Large intestine (tissue), 3 donors: Measurements from ENCODE around the gene GINM1. TPM values are rescaled to one million over a fixed set of nuclear protein-coding genes. Genes with fewer than 3 reads are reported as not detected.
A peak's percentile ranks its signal among the peaks of the same experiment; 100 is the strongest.

Source experiments
- DNase-seq, 2 donors: peaks; one replicate each; pipeline versions ENCODE4 v3.0.0 to v3.0.0-alpha.2; 2013
- H3K27ac ChIP-seq: one replicate; pipeline ENCODE4 v1.5.1; 2013; ENCODE audit warnings: low read length
- H3K27me3 ChIP-seq: 2 replicates; pipeline ENCODE4 v1.6.1; 2013; ENCODE audit warnings: low read length; ENCODE audit not compliant: control insufficient read depth, insufficient read depth
- H3K36me3 ChIP-seq: 2 replicates; pipeline ENCODE4 v1.6.1; 2013; ENCODE audit warnings: low read length; ENCODE audit not compliant: control insufficient read depth, insufficient read depth
- H3K4me1 ChIP-seq: one replicate; pipeline ENCODE4 v1.6.1; 2013; ENCODE audit warnings: low read length; ENCODE audit not compliant: control insufficient read depth, insufficient read depth
- H3K4me3 ChIP-seq: one replicate; pipeline ENCODE4 v1.5.1; 2013; ENCODE audit warnings: low read length
- H3K9me3 ChIP-seq: one replicate; pipeline ENCODE4 v1.6.1; 2013; ENCODE audit warnings: mild to moderate bottlenecking, low read depth, low read length, moderate library complexity; ENCODE audit not compliant: control insufficient read depth
- WGBS: methylation state at CpG from one replicate; pipeline ENCODE4 v1.1.5; 2013; ENCODE audit warnings: low lambda C conversion rate; ENCODE audit not compliant: insufficient coverage; 5-methylcytosine and 5-hydroxymethylcytosine counted together
- polyA plus RNA-seq: library from polyadenylated mRNA; unstranded; fragments of 120-200 nt; gene quantifications from one replicate; pipeline ENCODE4 v1.2.1, GENCODE V29; 2013

GINM1 gene
- polyA plus RNA-seq, 1 donor = 36.1 TPM

DNA sequence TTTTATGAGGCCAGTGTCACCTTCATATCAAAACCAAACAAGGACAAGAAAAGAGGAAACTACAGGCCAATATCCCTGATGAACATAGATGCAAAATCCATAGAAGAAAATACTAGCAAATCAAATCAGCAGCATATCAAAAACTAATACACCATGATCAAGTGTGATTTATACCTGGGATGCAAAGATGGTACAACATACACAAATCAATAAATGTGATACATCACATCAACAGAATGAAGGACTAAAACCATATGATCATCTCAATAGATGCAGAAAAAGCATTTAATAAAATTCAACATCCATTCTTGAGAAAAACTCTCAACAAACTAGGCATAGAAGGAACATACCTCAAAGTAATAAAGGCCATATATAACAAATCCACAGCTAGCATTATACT, 8.1 kb upstream of the GINM1 start:
- DNase-seq = no peak
- Histone ChIP-seq H3K36me3 (no peaks in the 10 kb centered on the region), H3K27ac (no peak overlapping the region), H3K9me3 (no peaks in the 10 kb centered on the region), H3K4me1 (no peaks in the 10 kb centered on the region), H3K4me3 (no peak overlapping the region), H3K27me3 (peaks cover 11% of the 10 kb centered on the region)

DNA sequence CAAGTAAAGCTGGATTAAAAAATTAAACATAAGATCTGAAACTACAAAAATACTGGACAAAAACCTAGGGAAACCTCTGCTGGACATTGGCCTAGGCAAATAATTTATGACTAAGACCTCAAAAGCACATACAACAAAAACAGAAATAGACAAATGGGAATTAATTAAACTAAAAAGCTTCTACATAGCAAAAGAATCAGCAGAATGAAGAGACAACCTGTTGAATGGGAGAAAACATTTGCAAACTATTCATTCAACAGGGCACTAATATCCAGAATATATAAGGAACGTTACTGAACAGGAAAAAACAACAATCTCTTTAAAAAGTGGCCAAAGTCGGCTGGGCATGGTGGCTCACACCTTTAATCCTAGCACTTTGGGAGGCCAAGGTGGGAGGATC, 6.8 kb upstream of the GINM1 start:
- Histone ChIP-seq H3K4me1 (no peaks in the 10 kb centered on the region), H3K9me3 (no peaks in the 10 kb centered on the region), H3K27ac (no peak overlapping the region), H3K36me3 (no peaks in the 10 kb centered on the region), H3K4me3 (no peak overlapping the region), H3K27me3 (peaks cover 19% of the 10 kb centered on the region)
- no peak for DNase-seq
- WGBS = no CpG with 5 or more reads among the region's 2 CpGs

DNA sequence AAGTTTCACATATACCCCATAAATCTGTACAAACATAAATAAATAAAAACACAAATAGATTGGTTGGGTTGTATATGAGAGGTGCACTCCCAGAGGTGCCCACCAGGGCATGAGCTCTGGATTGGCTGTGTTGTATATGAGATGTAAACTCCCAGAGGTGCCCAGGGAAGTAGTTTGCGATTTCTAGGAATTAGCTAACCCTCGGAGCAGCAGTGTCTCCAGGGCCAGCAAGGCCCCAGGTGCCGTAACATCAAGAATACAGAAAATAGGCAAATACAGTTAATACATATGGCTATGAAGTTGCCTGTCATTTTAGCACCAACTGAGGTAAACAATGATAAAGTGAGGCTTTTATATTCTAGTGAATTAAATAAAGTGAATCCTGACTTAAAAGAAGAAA, 5.4 kb upstream of the GINM1 start:
- Histone ChIP-seq H3K9me3 (no peaks in the 10 kb centered on the region), H3K4me1 (no peaks in the 10 kb centered on the region), H3K27me3 (peaks cover 19% of the 10 kb centered on the region), H3K4me3 (no peak overlapping the region), H3K36me3 (no peaks in the 10 kb centered on the region), H3K27ac (no peak overlapping the region)
- DNase-seq = no peak
- WGBS = no CpG with 5 or more reads among the region's 3 CpGs

DNA sequence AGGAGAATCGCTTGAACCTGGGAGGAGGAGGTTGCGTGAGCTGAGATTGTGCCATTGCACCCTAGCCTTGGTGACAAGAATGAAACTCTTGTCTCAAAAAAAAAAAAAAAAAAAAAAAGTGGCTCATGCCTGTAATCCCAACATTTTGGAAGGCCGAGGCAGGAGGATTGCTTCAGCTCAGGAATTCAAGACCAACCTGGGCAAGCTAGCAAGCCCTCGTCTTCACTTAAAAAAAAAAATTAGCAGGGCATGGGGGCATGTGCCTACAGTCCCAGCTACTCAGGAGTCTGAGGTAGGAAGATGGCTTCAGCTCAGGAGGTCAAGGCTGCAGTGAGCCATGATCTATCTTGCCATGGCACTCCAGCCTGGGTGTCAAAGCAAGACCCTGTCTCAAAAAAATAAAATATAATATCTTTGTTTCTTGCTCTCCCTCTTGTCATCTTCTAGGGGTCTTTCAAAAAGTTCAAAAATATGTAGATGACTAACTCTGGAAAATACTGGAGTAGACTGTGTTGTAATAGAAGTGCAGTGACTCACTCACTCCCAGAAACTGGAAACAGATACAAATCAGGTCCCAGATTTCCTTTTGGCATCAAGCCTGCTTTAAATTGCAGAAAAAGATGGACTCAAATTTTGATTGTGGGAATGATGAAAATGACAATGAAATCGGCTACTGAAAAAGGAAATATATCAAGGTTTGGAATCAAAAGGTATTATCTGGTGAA, 2.8 kb upstream of the GINM1 start:
- Histone ChIP-seq H3K9me3 (peaks cover 3% of the 10 kb centered on the region), H3K27me3 (peaks cover 12% of the 10 kb centered on the region), H3K4me3 (no peak overlapping the region), H3K36me3 (no peaks in the 10 kb centered on the region), H3K4me1 (no peaks in the 10 kb centered on the region), H3K27ac (no peak overlapping the region)
- DNase-seq = no peak
- 100% methylated on average over 1 of the region's 5 CpGs for WGBS

DNA sequence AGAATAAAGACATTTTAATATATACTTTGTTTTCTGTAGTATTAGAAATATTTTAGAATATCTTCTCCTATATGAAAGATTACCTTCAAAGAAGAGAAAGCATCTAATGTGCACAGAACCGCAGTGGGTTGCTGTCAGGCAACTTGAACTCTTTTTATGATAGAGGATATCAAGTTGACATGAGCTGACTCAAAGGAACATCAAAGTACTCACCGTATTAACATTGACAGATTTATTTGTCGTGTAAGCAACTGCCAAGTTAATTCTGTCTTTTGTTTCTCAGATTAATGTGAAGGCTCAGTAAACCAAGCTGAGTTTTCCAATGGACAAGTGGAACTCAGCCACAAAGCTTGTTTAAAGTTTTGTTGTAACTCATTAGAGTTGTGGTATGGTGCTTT, 2.2 kb upstream of the GINM1 start:
- H3K4me3 ChIP-seq = no peak overlapping the region
- no peaks in the 10 kb centered on the region for H3K36me3 ChIP-seq
- no peaks in the 10 kb centered on the region for H3K4me1 ChIP-seq
- no CpG with 5 or more reads among the region's 3 CpGs for WGBS
- no peak for DNase-seq
- H3K9me3 ChIP-seq = peaks cover 3% of the 10 kb centered on the region
- peaks cover 12% of the 10 kb centered on the region for H3K27me3 ChIP-seq
- H3K27ac ChIP-seq = no peak overlapping the region

DNA sequence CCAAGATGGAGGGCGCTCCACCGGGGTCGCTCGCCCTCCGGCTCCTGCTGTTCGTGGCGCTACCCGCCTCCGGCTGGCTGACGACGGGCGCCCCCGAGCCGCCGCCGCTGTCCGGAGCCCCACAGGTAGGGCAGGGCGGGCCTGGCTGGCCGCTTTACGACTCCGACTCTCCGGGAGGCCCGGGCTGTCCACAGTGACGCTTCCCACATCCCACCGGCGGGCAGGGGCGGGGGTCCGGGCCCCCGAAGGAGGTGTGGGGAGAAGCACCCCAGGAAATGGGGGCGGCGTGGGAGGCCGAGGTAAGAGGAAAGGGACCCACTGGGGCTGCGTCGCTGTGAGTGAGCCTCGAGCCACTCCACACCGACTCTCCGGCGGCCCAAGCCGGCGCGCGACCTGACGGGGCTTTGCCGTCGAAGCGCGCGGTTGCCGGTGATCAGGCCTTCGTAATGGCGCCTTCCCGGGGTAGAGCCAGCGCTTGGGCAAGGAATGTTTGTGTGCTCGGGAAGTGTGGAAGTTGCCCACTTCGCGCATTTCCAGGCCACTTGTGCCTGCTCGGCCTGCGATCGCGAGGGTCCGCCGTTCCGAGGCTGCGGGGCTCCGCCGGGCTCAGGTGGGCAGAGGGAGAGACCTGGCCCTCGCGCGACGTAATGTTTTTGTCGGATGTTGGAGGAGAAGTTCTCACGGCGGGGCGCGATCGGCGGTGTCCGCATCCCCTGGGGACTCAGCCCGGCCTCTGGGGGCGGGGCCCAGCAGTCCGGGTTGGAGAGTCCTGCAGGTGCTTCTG, 427 bp downstream of the GINM1 start:
- Histone ChIP-seq H3K27ac (peak overlapping the region; percentile 79), H3K4me1 (no peaks in the 10 kb centered on the region), H3K9me3 (peaks cover 3% of the 10 kb centered on the region), H3K27me3 (peaks cover 8% of the 10 kb centered on the region), H3K4me3 (peak overlapping the region; percentile 95), H3K36me3 (no peaks in the 10 kb centered on the region)
- DNase-seq = peak in 1 of 2 donors; percentile 24
- WGBS = no CpG with 5 or more reads among the region's 81 CpGs

DNA sequence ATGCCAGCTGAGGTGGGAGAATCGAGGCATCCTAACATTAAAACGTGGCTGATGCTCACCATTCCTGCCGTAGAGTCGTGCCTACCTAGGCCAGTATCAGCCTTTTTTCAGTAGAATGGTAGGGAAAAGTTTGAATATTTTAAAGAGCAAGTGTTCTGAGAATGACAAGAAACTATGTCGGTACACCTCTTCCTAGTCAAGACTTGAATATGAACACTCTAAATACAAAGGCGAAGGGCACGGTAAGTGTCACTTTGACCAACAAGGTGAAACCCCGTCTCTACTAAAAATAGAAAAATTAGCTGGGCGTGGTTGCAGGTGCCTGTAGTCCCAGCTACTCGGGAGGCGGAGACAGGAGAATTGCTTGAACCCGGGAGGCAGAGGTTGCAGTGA, 1.0 kb downstream of the GINM1 start:
- Histone ChIP-seq H3K9me3 (peaks cover 3% of the 10 kb centered on the region), H3K27me3 (peaks cover 8% of the 10 kb centered on the region), H3K27ac (peak overlapping the region; percentile 79), H3K4me3 (peak overlapping the region; percentile 95), H3K36me3 (no peaks in the 10 kb centered on the region), H3K4me1 (no peaks in the 10 kb centered on the region)
- no peak for DNase-seq
- 20% methylated on average over 1 of the region's 12 CpGs for WGBS

DNA sequence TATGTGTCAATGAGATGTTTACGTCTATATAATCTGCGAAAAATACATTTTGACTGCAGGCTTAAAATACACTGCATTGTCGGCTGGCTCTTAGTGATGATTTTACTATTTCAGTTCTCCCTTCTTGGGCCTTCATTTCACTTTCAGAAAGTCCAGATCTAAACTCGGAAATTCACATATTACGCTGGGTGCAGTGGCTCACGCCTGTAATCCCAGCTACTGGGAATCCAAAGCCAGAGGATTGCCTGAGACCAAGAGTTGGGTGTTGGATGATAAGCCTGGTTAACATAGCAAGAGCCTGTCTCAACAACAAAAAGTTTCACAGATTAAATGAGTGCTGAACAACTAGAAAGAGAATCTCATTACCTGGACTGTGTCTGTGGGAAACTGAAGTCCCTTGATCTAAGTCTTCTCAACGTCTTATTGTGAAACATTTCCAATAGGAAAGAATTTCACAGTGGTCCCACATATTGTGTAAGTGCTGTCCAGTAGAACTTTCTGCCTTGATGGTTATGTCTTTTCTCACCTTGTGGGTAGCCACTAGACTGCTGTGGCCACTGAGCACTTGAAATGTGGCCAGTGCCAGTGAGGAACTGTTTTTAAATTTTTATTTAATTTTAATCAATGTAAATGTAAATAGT, 1.9 kb downstream of the GINM1 start:
- Histone ChIP-seq H3K9me3 (peaks cover 3% of the 10 kb centered on the region), H3K27ac (no peak overlapping the region), H3K27me3 (peaks cover 8% of the 10 kb centered on the region), H3K36me3 (peaks cover 4% of the 10 kb centered on the region), H3K4me3 (no peak overlapping the region), H3K4me1 (no peaks in the 10 kb centered on the region)
- WGBS = 100% methylated on average over 3 of the region's 7 CpGs
- no peak for DNase-seq

DNA sequence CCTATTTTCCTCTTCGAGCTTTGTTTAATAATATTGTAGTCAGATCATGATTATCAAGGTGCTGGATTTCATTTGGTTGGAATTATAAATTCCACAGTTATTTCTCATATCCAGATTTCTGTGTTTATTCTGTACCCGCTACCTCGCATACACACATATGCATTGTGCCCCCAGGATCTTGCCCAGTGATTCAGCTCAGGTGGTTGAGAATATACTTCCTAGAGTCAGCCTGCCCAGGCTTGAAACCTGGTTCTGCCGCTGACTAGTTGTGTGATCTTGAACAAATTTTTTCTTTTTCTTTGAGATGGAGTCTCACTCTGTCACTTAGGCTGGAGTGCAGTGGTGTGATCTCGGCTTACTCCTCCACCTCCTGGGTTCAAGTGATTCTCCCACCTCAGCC, 14.7 kb downstream of the GINM1 start:
- Histone ChIP-seq H3K4me3 (no peak overlapping the region), H3K27ac (no peak overlapping the region), H3K27me3 (no peaks in the 10 kb centered on the region), H3K9me3 (no peaks in the 10 kb centered on the region), H3K4me1 (no peaks in the 10 kb centered on the region), H3K36me3 (peaks cover 32% of the 10 kb centered on the region)
- no CpG with 5 or more reads among the region's 5 CpGs for WGBS
- DNase-seq = no peak

DNA sequence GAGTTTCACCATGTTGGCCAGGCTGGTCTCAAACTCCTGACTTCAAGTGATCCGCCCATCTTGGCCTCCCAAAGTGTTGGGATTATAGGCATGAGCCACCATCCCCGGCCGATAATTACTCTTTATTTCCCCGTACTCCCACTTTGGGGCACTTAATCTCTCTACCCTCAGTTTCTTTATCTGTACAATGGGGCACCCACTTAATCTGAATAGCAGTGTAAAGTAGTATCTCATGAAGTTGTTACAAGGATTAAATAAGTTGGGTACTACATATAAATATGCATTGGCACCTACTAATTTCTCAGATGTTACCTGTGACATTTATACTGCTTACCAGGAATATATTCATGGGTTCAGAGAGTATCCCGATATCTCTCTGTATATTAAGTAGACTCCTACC, 15.2 kb downstream of the GINM1 start:
- no peaks in the 10 kb centered on the region for H3K4me1 ChIP-seq
- WGBS = no CpG with 5 or more reads among the region's 5 CpGs
- H3K9me3 ChIP-seq = no peaks in the 10 kb centered on the region
- H3K27me3 ChIP-seq = no peaks in the 10 kb centered on the region
- DNase-seq = no peak
- no peak overlapping the region for H3K4me3 ChIP-seq
- peaks cover 32% of the 10 kb centered on the region for H3K36me3 ChIP-seq
- no peak overlapping the region for H3K27ac ChIP-seq
